ENCODE measurements around the gene NTN1. TPM values are rescaled to one million over a fixed set of nuclear protein-coding genes. Genes with fewer than 3 reads are reported as not detected.

Gene NTN1
- total RNA-seq, 4 donors from 2014 or later, result 15.9 to 31.0 (median 25.0) TPM

- peaks cover 0 to 8% (median 0%) of the 10 kb centered on the region in 4 donors for H3K4me1 ChIP-seq
- 74 to 77% methylated on average over 2 of the region's 2 CpGs for WGBS, 2 donors
Observed at GRCh38 chr17:9139695-9140094, 118.4 kb downstream of the NTN1 start.

GRCh38 chr17:9140550-9141424 is 119.5 kb downstream of the NTN1 start:
- TF ChIP-seq, protein P1, sequence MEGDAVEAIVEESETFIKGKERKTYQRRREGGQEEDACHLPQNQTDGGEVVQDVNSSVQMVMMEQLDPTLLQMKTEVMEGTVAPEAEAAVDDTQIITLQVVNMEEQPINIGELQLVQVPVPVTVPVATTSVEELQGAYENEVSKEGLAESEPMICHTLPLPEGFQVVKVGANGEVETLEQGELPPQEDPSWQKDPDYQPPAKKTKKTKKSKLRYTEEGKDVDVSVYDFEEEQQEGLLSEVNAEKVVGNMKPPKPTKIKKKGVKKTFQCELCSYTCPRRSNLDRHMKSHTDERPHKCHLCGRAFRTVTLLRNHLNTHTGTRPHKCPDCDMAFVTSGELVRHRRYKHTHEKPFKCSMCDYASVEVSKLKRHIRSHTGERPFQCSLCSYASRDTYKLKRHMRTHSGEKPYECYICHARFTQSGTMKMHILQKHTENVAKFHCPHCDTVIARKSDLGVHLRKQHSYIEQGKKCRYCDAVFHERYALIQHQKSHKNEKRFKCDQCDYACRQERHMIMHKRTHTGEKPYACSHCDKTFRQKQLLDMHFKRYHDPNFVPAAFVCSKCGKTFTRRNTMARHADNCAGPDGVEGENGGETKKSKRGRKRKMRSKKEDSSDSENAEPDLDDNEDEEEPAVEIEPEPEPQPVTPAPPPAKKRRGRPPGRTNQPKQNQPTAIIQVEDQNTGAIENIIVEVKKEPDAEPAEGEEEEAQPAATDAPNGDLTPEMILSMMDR (IDR thresholded peaks at IDR 0.05), result no peak
- TF ChIP-seq EP300 (IDR thresholded peaks at IDR 0.05) (no peak), POLR2A (IDR thresholded peaks at IDR 0.05) (no peak)
- H3K4me1 ChIP-seq, result peaks cover 0 to 8% (median 0%) of the 10 kb centered on the region in 4 donors
- H3K4me3 ChIP-seq, result no peak overlapping the region
- no peaks in the 10 kb centered on the region for H3K27me3 ChIP-seq
- H3K36me3 ChIP-seq, result no peaks in the 10 kb centered on the region
- no peak for DNase-seq (ENCODE audit: low spot score in 2 of 2)
- H3K27ac ChIP-seq, result no peak overlapping the region
- 80 to 81% methylated on average over 13 of the region's 13 CpGs for WGBS, 2 donors
- no peaks in the 10 kb centered on the region for H3K9me3 ChIP-seq

More at GRCh38 chr17:9139695-9140094, 118.4 kb downstream of the NTN1 start:
- no peak for TF ChIP-seq EP300 (IDR thresholded peaks at IDR 0.05)
- TF ChIP-seq, protein P1 (IDR thresholded peaks at IDR 0.05), result no peak
- TF ChIP-seq POLR2A (IDR thresholded peaks at IDR 0.05), result no peak
- no peaks in the 10 kb centered on the region for H3K9me3 ChIP-seq
- H3K27me3 ChIP-seq, result no peaks in the 10 kb centered on the region
- H3K36me3 ChIP-seq, result no peaks in the 10 kb centered on the region
- no peak for DNase-seq (ENCODE audit: low spot score in 2 of 2)
- H3K27ac ChIP-seq, result no peak overlapping the region
- no peak overlapping the region for H3K4me3 ChIP-seq

GRCh38 chr17:9141425-9141753 is 120.1 kb downstream of the NTN1 start:
- H3K4me3 ChIP-seq, result no peak overlapping the region
- H3K27ac ChIP-seq, result no peak overlapping the region
- TF ChIP-seq EP300 (IDR thresholded peaks at IDR 0.05) (no peak), POLR2A (IDR thresholded peaks at IDR 0.05) (no peak)
- TF ChIP-seq, protein P1 (IDR thresholded peaks at IDR 0.05), result no peak
- WGBS, 2 donors, result 75 to 93% methylated on average over 4 of the region's 4 CpGs
- H3K36me3 ChIP-seq, result no peaks in the 10 kb centered on the region
- DNase-seq (ENCODE audit: low spot score in 2 of 2), result no peak
- no peaks in the 10 kb centered on the region for H3K9me3 ChIP-seq
- peaks cover 0 to 8% (median 0%) of the 10 kb centered on the region in 4 donors for H3K4me1 ChIP-seq
- no peaks in the 10 kb centered on the region for H3K27me3 ChIP-seq

DNA sequence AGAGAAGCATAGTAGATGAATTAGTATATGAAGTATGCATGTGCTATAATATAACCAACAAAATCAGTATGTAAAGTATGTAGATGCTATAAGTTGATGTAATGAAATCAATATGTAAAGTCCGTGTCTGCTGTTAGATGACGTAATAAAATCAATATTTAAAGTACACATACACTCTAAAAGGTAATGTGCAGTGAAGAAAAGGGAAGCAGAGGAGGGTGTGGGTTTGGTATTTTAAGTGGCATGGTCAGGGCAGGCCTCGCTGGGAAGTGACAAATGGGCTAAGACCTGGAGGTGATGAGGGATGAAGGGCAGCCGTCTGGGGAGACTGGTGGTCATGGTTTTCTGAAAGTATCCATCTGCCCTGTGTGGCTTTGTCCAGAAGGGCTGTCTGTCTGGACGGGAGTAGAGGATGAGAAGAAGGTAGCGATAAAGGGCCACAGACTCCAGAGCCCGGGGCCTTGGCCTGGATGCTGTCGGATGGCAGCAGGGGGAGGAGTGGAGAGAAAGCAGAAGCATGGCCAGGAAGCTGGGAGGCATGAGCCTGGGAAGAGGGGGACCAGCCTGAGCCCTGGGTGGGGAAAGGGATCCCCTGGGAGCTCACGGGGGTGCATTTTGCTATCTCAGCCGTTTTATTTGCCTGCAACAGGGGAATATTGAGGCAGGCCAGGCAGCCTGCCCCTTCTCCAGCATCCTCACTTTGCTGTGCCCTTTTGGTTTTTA is 121.6 kb downstream of the NTN1 start:
- H3K4me1 ChIP-seq, result no peaks in the 10 kb centered on the region
- H3K27ac ChIP-seq, result no peak overlapping the region
- no peaks in the 10 kb centered on the region for H3K27me3 ChIP-seq
- no peak overlapping the region for H3K4me3 ChIP-seq
- no peaks in the 10 kb centered on the region for H3K9me3 ChIP-seq
- WGBS, 2 donors, result 82 to 84% methylated on average over 10 of the region's 10 CpGs
- DNase-seq (ENCODE audit: low spot score in 2 of 2), result no peak
- H3K36me3 ChIP-seq, result no peaks in the 10 kb centered on the region
- no peak for TF ChIP-seq POLR2A (IDR thresholded peaks at IDR 0.05)
- no peak for TF ChIP-seq EP300 (IDR thresholded peaks at IDR 0.05)
- TF ChIP-seq, protein P1 (IDR thresholded peaks at IDR 0.05), result no peak
